NCI-H1092 (cell line): Measurements from ENCODE around the gene CPXM2.

Experiments
- DNase-seq: peaks from one replicate; lab custom pipeline; 2025; lab: John Stamatoyannopoulos, UW

The CPXM2 gene

DNA sequence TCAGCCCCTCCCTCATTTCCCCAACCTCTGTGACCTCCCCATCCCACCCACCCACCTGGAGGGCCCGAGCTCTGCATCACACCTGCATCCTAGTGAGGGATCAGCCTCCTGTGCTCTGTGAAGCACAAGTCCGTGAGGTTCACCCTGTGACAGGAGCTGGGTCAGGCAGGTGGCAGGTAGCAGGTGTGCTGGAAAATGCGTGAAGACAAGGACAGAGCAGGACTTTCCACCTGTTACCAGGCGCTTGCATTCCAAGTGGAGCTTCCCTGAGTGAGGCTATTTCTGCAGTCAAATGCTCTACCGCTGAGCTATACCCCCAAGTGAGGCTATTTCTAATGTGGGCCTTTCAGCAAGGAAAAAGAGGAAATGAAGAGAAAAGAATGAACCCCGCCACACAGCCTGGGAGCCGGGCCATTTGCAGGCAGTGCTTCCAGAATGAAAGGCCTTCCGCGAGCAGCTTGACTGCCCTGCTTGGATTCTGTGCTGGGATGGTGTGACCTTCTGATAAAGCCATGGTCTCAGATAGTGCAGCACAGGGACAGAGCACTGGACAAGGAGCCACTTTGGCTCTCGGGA is 13.3 kb upstream of the CPXM2 start:
- no peak for DNase-seq

DNA sequence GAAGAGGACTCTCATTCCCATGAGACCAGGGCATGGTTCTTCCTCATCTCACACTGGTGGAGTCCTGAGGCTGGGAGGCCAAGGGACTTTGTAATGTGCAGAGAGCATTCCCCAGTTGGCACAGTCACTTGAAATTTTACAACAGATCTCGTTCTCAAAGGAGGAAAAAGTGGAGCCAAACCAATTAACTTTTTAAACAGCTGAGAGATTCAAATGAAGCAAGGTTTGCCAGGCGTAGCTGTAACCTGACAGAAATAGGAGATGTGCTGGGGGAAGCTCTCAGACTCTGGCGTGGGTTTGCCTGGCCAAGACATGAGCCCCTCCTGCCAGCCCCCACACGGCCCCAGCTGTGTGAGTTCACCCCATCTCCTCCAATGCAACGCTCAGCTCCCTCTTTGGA is 12.0 kb upstream of the CPXM2 start:
- no peak for DNase-seq

DNA sequence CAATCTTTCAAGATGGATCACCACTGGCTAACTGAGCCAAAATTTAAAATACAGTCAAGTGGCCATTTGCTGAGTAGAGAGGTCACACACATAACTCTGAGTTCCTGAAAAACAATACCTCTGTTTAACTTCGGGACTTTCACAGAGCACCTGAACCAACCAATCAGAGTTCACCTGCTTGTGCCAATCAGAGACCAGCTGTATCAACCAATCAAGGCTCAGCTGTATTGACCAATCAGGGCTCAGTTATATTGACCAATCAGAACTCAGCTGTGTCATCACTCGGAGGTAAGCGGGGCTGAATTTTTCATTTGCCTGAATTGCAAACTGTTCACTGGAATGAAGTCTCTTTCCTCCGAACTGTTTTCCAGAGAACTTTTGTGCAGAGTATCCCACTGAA is 10.0 kb upstream of the CPXM2 start:
- DNase-seq, result no peak

DNA sequence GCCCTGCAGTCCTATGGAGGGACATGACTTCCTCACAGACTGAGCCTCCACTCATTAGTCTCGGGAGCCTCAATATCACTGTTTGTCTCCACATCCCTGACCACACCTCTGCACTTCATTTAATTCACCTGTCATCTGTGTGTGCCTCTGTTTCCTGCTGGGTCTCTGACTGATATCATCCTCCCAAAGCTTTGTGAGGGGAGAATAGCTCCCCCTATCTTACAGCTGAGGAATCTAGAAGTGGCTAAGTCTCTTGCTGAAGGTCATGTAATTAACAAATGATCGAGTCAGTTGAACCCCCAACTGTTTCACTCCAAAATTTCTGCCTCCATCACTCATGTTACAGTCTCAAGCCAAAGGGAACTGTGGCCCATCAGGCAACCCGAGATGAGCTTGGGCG is 5.5 kb upstream of the CPXM2 start:
- DNase-seq, result no peak

DNA sequence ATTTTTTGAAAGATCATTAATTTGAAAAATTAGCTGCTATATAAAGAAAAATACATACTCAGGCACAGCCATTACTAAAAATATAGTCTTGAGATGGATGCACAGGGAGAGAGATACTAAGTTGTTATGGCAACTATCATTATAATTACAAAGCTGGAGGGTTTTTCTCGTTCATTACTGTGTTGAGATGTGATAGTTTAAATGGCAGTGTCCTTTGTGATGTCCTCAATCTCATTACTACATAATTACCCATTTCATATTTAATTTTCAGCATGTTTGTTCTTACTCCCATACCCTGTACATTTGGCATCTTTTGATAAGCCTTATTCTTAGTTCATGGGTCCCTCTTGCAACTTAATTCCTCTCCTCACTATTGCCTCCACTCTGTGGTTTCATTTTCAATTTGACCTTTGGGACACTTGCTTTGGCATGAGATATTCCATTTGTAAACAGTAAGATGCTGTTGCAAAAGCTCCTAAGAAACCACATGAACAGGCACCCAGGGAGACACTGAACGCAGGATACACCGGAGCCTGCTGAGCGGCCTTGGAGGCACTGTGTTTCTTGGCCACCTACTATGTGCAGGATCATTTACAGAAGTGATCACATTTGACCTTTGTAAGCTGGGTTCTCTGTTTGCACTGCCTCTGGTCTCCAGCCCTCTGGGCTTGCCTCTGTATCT is 4.8 kb upstream of the CPXM2 start:
- DNase-seq, result no peak

DNA sequence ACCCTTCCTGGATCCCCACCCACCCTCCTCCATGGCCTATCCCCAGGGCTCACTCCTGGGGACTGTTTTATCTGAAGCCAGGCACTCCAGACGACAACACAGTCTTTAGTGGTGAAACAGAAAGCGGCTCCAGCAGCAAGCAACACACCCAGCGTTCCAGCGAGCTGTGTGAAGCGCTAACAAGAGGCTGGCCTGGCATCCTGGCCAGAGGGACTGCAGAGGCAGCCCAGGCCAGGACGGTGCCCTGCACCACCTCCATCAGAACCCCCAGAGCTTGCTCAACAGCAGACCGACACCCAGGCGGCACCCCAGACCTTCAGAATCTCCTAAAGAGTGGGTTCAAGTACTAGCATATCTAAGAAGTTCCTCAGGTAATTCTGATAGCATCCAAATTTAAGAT is 2.0 kb upstream of the CPXM2 start:
- no peak for DNase-seq

DNA sequence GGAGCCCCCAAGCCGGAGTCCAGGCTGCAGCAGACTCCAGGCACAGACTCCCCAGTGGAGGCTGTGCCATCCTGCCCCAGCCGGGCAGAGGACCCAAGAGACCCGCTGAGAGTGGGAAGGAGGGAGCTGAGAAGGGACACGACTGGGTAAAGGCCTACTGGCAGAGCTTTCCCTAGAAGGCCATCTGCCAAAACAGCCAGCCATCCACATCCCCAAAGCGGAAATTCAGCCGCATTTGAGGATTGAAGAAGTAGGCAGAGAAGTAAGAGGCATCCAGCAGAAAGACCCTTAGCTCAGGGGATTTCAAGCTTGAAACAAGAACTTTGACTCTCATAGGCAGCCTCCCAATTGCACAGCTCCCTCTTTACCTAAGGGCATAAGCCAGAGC is 857 bp downstream of the CPXM2 start:
- no peak for DNase-seq

DNA sequence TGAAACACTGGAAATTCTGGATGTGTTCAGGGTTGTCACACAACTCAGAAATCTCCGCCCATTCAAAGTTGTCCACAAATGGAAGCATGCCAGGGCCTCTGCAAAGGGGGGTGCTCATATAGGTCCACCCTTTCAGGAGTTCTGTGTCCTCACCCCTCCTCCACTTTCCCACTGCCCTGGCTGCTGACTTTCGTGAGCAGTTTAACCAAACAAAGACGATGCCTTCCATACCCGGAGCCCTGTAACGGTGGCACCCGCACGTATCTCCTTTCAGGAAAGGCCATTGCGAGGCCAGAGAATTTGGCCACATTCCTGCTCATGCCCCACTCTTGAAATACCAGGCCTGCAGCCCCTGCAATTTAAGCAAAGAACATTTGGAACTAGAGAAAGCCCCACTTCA is 1.4 kb downstream of the CPXM2 start:
- DNase-seq, result no peak

DNA sequence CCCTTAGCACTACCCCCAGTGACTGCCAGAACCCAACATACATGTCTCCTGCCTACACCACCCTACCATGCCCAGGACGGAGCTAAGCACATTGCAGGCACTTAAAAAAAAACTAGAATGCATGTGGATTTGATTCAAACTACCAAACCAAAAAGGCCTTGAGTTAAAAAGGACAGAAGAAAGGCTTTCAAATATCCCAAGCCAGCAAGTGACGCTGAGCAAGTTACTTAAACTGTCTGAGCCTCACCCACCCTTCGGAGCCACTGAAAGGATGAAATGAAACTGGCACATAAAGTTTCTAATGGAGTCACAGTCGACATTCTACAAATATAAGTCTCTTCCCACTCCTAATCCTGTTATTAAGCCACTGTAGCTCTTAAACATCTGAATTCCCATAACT is 1.8 kb downstream of the CPXM2 start:
- DNase-seq, result no peak

DNA sequence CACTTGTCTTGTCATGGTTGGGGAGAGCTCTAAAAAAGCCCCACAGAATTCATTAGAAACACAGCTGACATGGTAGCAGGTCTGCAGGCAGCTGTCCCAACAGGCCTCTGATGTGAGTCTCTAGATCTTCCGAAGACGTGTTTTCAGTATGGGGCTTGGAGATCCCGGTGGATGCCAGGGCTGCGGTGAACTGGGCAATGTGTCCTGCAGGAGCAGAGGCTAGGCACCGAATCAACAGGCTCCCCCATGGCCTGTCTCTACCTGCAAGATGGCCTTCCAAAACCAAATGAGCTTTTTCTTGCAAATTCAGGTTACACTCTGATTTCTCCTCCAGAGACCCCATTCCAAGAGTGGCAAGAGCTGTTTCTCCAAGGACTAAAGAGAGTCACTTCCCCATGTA is 2.9 kb downstream of the CPXM2 start:
- no peak for DNase-seq

DNA sequence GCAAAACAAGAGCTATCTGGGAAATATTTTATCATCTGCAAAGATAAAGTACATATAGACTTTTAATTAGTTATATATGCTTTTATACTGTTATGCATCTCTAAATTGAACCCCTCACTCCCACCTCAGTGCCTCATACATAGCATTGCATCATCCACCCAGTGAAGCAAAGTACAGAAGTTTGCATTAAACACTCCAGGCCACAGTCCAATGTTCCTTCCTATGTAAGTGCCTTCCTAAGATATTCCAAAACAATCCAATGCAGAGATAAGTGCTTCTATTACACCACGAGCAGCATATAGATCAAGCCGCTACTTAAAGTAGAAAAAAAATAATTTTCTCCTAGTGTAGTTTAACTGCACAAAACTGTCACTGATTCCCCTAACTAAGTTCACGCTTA is 3.4 kb downstream of the CPXM2 start:
- no peak for DNase-seq

DNA sequence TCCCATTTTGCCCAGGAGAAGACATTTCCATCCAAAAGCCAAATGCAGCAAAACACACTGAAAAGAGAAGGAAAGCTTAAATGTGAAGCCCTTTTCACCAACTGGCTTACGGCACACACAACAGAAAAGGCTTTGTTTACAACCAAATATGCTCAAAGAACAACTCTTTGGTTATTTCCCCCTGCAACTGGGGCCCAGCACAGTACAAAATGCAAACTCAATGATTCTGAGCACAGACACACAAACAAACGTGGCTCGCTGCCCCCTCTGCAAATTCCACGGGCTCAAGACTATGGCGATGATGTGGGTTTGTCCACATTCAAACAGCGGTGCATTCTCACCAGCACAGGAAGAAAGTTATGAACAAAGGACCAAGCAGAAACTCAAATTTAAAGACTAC is 5.3 kb downstream of the CPXM2 start:
- no peak for DNase-seq

DNA sequence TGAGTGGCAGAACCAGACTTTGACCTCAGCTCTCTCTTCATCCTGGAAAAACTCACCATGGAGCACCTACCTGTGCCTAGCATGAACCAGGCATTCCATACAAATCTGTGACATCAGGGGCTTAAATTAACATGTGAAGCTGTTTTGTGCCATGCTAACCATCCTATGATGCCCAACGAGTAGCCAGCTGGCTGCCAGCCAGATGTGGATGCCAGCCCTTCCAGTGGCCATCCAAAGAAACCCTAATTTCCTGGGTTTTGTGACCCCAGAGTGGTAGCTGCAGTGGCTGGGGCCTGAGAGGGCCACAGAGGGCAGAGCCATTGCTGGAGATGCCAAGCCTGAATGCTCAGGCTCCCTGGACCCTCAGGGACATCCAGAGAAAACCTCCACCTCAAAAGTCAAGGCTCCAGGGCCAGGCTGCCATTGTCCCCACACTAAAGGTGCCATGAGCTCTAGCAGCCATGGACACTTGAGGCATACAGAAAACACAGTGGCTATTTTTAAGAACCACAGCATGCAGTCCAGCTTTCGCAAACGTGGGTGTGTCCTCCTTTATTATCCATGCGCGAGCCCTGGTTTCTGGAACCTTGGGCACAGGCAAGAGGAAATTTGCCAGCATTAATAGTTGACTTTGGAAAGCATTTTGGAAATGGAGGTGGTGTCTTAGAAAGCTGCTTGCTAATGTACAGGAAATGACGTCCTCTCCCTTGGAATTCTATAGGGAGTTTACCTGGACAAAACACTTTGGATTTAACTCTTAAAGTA is 6.0 kb downstream of the CPXM2 start:
- DNase-seq, result no peak

DNA sequence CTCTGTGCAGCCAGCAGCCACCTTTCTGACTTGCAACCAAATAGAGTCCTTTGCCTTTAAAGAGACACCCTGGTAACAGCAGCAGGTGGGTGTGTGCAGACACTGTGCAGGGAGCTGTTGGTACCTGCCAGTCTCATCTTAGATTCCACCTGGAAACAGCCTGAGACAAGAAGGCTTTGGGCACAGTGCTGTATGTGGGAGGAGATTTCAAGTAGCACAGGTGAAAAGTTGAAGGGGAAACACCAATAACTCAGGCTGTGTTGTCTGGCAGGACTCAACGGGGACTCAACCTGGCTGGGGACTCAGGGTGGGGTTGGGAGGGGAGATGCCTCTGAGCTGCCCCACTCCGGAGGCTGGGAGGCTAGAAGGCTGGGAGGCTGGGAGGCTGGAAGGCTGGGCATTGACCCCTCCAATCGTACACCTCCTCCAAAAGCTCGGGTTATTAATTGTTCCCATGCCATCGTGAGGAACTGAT is 6.7 kb downstream of the CPXM2 start:
- no peak for DNase-seq

DNA sequence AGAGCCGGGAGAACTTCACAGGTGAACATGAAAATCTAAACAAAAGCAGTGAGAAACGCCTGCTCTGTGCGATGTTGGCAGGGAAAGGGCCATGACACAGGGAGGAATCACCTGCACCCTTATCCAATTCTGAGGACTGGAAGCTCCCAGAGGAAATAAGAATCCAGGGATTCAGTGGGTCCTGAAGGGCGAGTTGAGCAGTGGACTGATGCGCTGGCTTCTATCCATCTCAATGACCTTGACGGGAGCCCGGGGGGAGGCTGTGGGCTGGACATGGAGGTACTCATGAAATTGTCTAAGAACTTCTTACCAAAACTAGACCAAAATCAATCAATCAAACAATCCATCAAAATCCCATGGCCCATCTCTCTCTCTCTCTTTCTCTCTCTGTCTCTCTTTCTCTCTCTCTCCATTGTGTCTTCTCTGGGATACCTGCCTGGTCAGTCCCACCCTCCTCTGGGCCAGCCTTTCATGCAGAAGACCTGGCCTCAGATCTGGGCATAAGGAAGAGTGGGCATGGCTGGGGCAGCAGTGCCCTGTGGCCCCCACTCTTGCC is 7.2 kb downstream of the CPXM2 start:
- DNase-seq, result no peak

DNA sequence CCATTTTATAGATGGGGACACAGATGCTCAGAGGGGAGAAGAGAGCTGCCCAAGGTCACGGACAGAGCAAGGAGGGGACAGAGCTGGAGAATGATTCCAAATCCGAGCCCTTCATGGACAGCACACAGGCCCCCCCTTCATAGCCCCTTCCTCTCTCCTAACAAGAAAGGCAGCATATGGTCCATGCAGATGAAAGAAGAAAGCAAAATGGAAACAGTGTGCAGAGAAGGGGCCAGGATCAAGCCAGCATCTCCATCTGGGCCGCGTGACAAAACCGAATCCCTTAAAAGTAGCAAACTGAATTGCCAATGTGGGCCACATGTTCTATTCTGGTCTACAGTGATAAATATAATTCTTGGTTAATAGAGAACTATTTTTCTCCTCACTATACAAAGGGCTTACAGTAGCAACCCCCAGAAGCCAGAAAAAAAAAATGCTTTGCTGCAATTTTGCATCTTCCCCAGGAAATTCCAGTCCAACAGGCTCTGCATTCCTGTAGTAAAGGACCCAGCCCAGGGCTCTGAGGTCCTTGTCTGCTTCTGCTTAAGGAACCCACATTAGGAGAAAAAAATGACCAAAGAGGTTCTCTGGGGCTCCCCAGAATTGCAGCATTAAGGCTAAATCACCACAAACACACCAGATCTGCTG is 7.8 kb downstream of the CPXM2 start:
- DNase-seq, result no peak

DNA sequence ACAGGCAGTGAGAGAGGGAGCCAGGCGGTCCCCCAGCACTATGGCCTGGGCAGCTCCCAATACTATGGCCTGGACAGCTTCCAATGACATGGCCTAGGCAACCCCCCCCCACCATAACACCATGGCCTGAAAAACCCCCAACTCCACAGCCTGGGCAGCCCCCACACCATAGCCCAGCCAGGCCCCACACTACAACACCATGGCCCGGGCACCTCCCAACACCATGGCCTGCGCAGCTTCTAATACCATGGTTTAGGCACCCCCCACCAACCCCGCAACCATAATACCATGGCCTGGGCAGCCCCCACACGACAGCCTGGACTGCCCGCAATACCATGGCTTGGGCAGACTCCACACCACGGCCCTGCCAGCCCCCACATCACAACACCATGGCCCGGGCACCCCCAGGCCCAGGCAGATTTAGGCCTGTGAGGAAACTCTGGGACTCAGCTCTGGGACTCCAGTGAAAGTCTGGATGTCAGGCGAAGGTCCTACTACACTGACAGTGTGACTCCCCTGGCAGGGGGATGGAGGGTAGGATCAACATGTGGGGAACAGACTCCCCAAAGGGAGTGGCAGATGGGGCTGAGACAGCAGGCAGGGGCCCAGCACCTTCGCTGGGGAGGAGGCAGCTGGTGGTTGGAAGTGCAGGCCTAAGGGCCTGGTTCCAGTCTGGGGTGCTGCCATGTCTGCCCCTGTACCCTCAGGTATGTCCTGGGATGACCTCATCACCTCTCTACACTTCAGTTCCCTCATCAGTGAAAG is 8.7 kb downstream of the CPXM2 start:
- DNase-seq, result no peak

DNA sequence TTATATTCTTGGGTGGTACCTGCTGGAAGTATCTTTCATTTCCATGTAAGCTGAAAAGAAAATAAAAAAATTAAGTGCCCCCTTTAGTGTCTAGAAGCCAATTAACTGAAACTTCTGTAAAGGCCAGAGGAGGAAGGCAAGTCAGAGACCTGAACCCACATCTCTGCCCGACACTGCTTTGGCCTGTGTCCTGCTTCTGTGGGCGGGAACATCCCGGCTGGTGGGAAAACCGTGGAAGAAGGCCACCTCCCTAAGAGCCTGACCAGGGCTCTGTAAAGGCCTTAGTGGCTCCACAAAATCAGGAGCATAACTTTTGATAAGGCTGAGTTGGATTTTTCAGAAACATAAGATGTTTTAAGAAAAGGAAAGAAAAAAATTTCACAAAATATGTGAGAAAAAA is 9.4 kb downstream of the CPXM2 start:
- DNase-seq, result no peak

DNA sequence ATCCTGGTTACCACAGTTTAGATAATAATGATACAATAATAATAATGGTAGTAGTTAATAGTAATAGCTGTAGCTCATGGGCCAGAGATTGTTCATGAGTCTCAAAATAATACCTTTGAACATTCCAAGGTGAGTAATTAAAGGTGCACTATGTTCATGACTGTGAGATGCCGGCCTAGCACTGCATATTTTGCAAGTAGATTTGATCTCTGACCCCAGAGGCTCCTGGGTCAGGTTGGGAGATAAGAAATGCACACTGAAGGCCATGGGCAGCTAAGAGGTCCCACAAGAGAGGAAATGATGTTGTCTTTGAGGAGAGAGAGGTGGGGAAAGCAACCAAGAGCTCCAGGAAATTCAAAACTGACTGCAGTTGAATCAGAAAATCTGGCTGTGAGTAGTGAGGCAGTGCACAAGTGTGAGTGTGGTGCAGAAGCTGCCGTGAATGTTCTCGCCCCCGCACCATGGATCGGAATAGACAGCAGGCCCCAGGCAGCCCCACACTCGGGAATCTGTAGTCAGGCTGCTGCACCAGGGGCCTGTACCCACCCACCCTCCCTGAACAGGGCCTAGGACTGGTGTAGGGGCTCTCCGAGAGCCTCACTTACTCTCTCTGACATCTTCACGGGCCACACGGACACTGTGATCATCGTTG is 11.9 kb downstream of the CPXM2 start:
- no peak for DNase-seq

DNA sequence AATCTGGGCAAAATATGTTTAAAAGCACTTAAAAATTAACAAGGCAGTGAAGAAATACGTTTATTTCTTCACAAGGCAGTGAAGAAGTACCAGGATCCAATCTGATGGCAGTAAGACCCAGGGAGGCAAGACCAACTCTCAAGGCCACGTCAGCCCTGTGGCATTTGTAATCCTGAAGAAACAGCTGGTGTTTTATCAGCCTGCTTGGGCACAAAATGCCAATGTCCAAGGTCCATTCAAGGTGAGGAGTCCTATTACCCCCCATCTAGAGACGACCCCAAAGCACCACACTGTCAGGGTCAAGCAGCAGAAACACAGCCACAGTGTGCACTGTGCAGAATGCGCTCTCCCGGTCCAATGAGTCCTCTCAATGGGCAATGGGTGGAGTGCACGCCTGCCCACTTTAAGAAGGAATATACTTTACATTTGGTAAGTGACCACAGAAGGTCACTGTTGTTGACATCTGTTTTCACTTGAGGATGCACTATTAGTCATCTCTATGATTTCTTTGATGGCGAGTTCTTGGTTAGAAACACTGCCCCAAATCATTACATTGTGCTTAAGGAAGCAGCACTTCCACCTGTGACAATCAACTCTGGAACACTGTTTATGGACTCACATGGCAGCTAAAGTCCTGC is 12.8 kb downstream of the CPXM2 start:
- no peak for DNase-seq

DNA sequence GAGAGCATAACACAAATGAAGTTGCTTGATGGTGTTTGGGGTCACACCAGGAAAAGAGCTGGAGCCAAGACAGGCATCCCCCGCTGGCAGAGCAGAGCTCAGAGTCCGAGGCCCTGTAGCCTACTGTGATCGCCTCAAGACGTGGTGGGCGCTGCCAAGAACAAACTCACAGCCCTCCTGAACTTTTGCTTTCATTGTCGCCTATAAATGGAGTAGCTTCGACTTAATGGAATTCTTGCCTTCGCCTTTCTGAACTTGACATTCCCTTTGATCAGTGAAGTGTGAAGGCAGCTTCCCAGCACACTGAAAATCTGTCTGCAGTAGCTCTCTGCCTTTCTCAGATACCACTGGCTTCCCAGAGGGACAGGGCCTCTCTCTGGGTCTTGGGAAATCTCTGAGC is 21.3 kb downstream of the CPXM2 start:
- no peak for DNase-seq
